Measurements from ENCODE around the gene ZNF282. TPM values are rescaled to one million over a fixed set of nuclear protein-coding genes. Genes with fewer than 3 reads are reported as not detected.

ZNF282 gene
- total RNA-seq, 2 donors from 2014 or later: 10.7 to 12.1 TPM

DNA sequence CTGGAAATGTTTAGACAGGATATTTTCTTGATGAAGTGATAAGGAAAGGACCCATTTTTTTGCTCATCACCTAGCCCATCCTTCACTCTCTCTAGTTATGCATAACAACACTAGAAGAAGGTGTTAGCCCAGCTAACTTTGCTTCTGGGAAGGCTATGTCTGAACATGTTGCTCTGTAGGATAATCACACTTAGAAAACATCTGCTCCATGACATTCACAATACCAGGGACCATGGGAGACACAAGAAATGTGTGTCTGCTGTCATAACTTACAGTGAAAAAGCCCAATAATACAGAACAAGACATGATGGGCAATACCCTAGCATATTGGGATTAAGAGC lies 13.9 kb upstream of the ZNF282 start:
- Histone ChIP-seq H3K27me3 (no peaks in the 10 kb centered on the region), H3K9me3 (no peaks in the 10 kb centered on the region), H3K36me3 (peaks cover 42% of the 10 kb centered on the region), H3K27ac (no peak overlapping the region), H3K4me1 (peaks cover 0 to 10% of the 10 kb centered on the region in 2 donors), H3K4me3 (no peak overlapping the region)
- DNase-seq (ENCODE audit: low spot score): no peak
- no peak for TF ChIP-seq CTCF (IDR thresholded peaks at IDR 0.05)

DNA sequence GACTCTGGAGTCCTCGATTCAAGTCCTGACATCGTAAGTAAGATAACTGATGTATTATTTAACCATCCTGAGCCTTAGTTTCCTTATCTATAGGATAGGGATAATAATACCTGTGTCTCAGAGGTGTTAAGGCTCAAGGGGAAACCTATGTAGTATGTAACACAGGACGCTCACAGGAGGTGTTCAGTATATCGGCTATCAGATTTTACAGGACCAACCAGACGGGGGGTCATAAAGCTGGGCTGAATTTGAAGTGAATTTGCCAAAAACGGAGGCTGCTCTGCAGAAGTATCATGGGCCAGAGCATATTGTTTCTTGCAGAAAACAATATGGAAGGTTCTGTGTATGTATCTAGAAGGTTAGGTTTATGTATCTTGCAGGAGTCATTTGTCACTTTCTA lies 11.1 kb upstream of the ZNF282 start:
- no peak for DNase-seq (ENCODE audit: low spot score)
- H3K36me3 ChIP-seq: peaks cover 13% of the 10 kb centered on the region
- no peaks in the 10 kb centered on the region for H3K27me3 ChIP-seq
- no peak overlapping the region for H3K27ac ChIP-seq
- H3K9me3 ChIP-seq: no peaks in the 10 kb centered on the region
- H3K4me3 ChIP-seq: no peak overlapping the region
- no peak for TF ChIP-seq CTCF (IDR thresholded peaks at IDR 0.05)
- H3K4me1 ChIP-seq: peaks cover 0 to 10% of the 10 kb centered on the region in 2 donors

DNA sequence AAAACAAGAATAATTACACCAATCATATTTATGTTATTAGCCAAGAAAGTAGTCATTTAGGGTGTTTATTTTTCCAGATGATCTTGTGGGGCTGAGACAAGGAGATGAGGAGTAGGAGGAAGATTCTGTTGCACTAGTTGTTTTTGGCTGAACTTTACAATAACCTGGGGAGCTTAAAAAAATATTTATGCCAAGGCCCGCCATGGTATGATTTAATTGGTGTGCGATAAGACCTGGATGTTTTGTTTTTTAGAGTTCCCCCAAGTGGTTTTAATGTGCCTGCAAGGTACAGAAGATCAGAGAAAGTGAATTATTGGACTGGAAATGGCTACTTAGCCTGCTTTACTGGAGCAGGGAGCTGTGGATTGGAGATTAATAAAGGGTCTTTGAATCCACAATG lies 7.1 kb upstream of the ZNF282 start:
- DNase-seq (ENCODE audit: low spot score): no peak
- Histone ChIP-seq H3K4me1 (no peaks in the 10 kb centered on the region), H3K27me3 (no peaks in the 10 kb centered on the region), H3K4me3 (no peak overlapping the region), H3K27ac (no peak overlapping the region), H3K9me3 (no peaks in the 10 kb centered on the region), H3K36me3 (no peaks in the 10 kb centered on the region)
- no peak for TF ChIP-seq CTCF (IDR thresholded peaks at IDR 0.05)

DNA sequence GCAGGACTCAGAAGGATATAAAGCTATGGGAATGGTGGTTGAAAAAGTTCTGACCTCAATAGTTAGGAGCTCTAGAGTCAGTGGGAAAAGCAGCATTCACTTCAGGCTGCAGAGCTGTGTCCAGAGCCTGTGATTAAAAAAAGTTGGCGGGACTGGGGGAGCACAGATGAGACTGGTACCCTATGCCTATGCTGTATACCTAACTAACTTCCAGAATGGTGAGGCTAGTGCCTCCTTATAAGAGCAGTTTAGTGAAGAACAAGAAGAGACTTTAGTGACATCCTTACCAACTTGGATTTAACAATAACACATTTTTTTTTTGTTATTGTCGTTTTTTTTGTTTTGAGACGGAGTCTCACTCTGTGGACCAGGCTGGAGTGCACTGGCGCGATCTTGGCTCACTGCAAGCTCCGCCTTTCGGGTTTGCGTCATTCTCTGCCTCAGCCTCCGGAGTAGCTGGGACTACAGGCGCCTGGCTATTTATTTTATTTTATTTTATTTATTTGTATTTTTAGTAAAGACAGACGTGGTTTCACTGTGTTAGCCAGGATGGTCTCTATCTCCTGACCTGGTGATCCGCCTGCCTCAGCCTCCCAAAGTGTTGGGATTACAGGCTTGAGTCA lies 6.6 kb upstream of the ZNF282 start:
- H3K27me3 ChIP-seq: no peaks in the 10 kb centered on the region
- no peaks in the 10 kb centered on the region for H3K36me3 ChIP-seq
- H3K4me3 ChIP-seq: no peak overlapping the region
- H3K4me1 ChIP-seq: no peaks in the 10 kb centered on the region
- H3K27ac ChIP-seq: no peak overlapping the region
- no peak for DNase-seq (ENCODE audit: low spot score)
- H3K9me3 ChIP-seq: no peaks in the 10 kb centered on the region
- no peak for TF ChIP-seq CTCF (IDR thresholded peaks at IDR 0.05)

DNA sequence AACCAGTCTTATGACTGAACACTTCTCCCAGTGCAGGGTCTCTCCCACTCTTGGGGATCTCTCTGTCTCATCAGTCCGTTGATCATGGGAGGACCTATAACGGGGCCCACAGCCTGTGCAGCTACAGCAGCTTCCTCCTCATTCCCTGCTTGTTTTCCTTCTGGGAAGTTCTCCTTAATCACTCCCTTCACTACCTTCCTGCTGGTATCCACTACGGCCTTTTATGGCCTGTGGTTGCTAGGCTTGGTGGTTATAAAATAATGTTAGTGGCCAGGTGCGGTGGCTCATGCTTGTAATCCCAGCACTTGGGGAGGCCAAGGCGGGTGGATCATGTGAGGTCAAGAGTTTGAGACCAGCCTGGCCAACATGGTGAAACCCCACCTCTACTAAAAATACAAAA lies 3.5 kb upstream of the ZNF282 start:
- no peak for DNase-seq (ENCODE audit: low spot score)
- no peak overlapping the region for H3K27ac ChIP-seq
- H3K27me3 ChIP-seq: no peaks in the 10 kb centered on the region
- no peak for TF ChIP-seq CTCF (IDR thresholded peaks at IDR 0.05)
- no peak overlapping the region for H3K4me3 ChIP-seq
- H3K9me3 ChIP-seq: no peaks in the 10 kb centered on the region
- H3K4me1 ChIP-seq: peaks cover 0 to 15% of the 10 kb centered on the region in 2 donors
- no peaks in the 10 kb centered on the region for H3K36me3 ChIP-seq

GRCh38 chr7:149194799-149195179 lies 557 bp upstream of the ZNF282 start:
- Histone ChIP-seq H3K4me1 (peaks cover 0 to 27% of the 10 kb centered on the region in 2 donors), H3K27me3 (no peaks in the 10 kb centered on the region), H3K36me3 (peaks cover 16% of the 10 kb centered on the region), H3K4me3 (peak overlapping the region; percentile 81 to 91), H3K27ac (peak overlapping the region; percentile 92 to 94), H3K9me3 (no peaks in the 10 kb centered on the region)
- no peak for TF ChIP-seq CTCF (IDR thresholded peaks at IDR 0.05)
- DNase-seq (ENCODE audit: low spot score): no peak
